Stimulated activated CD4-positive, alpha-beta T cell treated with anti-CD3 and anti-CD28 coated beads, Interleukin-2, amount 100 ng/mL, for 24 hours (primary cell): ENCODE measurements around the gene MSGN1.

Source experiments
- DNase-seq, 2 donors: peaks; one replicate each; pipeline ENCODE4 v3.0.0-alpha.2; 2020

Gene MSGN1

GRCh38 chr2:17816396-17817245 lies at the start of gene MSGN1:
TSS of gene MSGN1 (plus strand) at chr2:17816460. CDS start at chr2:17816519, 59 bp downstream.
- no peak for DNase-seq

GRCh38 chr2:17768894-17769293 lies 47.4 kb upstream of the MSGN1 start:
- DNase-seq = no peak

- no peak for DNase-seq
These were observed 44.3 kb upstream of the MSGN1 start for GRCh38 chr2:17771956-17772355.

- no peak for DNase-seq
These were observed 43.7 kb upstream of the MSGN1 start for GRCh38 chr2:17772532-17772931.

- DNase-seq = no peak
These were observed 35.7 kb upstream of the MSGN1 start for GRCh38 chr2:17780546-17780945.

GRCh38 chr2:17781482-17781881 lies 34.8 kb upstream of the MSGN1 start:
- DNase-seq = no peak

- no peak for DNase-seq
These were observed 29.5 kb upstream of the MSGN1 start for GRCh38 chr2:17786727-17787126.

- no peak for DNase-seq
These were observed 27.5 kb upstream of the MSGN1 start for GRCh38 chr2:17788773-17789172.

- DNase-seq = no peak
These were observed 25.7 kb upstream of the MSGN1 start for GRCh38 chr2:17790536-17790935.

- DNase-seq = no peak
These were observed 25.0 kb upstream of the MSGN1 start for GRCh38 chr2:17791121-17791816.

- no peak for DNase-seq
These were observed 24.5 kb upstream of the MSGN1 start for GRCh38 chr2:17791817-17792130.

GRCh38 chr2:17792515-17792914 lies 23.7 kb upstream of the MSGN1 start:
- DNase-seq = no peak

GRCh38 chr2:17793296-17793695 lies 23.0 kb upstream of the MSGN1 start:
- no peak for DNase-seq

GRCh38 chr2:17793803-17794354 lies 22.4 kb upstream of the MSGN1 start:
- DNase-seq = no peak

GRCh38 chr2:17795309-17795708 lies 21.0 kb upstream of the MSGN1 start:
- no peak for DNase-seq

GRCh38 chr2:17798338-17798737 lies 17.9 kb upstream of the MSGN1 start:
- no peak for DNase-seq

GRCh38 chr2:17799301-17800120 lies 16.7 kb upstream of the MSGN1 start:
- DNase-seq = no peak

GRCh38 chr2:17800219-17800618 lies 16.0 kb upstream of the MSGN1 start:
- DNase-seq = no peak

GRCh38 chr2:17800693-17801458 lies 15.4 kb upstream of the MSGN1 start:
- DNase-seq = no peak

GRCh38 chr2:17803497-17803896 lies 12.8 kb upstream of the MSGN1 start:
- DNase-seq = no peak

GRCh38 chr2:17804358-17804757 lies 11.9 kb upstream of the MSGN1 start:
- no peak for DNase-seq

GRCh38 chr2:17805166-17805565 lies 11.1 kb upstream of the MSGN1 start:
- DNase-seq = no peak
